Measurements from ENCODE around the gene AP1M1.

GRCh38 chr19:16284505-16284904 lies 86.8 kb downstream of the AP1M1 start:
- TF ChIP-seq REST (IDR thresholded peaks at IDR 0.05; ENCODE audit: insufficient read depth in 1 of 2, low read depth in 2 of 2, low read length in 1 of 2): no peak
- no peak for TF ChIP-seq CTCF (IDR thresholded peaks at IDR 0.05)
- no peak for TF ChIP-seq TCF7L2 (IDR thresholded peaks at IDR 0.05; ENCODE audit: low read depth, low read length)
- no peak for TF ChIP-seq SIN3A (IDR thresholded peaks at IDR 0.05; ENCODE audit: borderline replicate concordance, insufficient read depth, low read depth, low read length)

All from Panc1 (cell line).